CD4-positive, alpha-beta T cell treated with Interleukin-6 for 4 hours (primary cell): ENCODE results near the gene CYSRT1.
"Not testable (repeated sequence)": the region's sequence is repeated elsewhere in the genome, so short reads cannot be mapped to it uniquely, and the experiment has no call there.

Experiments
- DNase-seq: peaks from one replicate; pipeline ENCODE4 v3.0.0-alpha.2; 2020; ENCODE audit warnings: mixed read lengths

CYSRT1 gene

GRCh38 chr9:137253717-137254623 is 29.0 kb downstream of the CYSRT1 start:
- no peak for DNase-seq

- peak; percentile 96 for DNase-seq
These were observed 29.9 kb downstream of the CYSRT1 start, which contains the start of gene NELFB for GRCh38 chr9:137254624-137255447. TSS of gene NELFB (plus strand) at chr9:137255327.

GRCh38 chr9:137255448-137256114 is 30.6 kb downstream of the CYSRT1 start:
- DNase-seq: peak; percentile 48

- no peak for DNase-seq
These were observed 31.4 kb downstream of the CYSRT1 start for GRCh38 chr9:137256362-137256761.

DNA sequence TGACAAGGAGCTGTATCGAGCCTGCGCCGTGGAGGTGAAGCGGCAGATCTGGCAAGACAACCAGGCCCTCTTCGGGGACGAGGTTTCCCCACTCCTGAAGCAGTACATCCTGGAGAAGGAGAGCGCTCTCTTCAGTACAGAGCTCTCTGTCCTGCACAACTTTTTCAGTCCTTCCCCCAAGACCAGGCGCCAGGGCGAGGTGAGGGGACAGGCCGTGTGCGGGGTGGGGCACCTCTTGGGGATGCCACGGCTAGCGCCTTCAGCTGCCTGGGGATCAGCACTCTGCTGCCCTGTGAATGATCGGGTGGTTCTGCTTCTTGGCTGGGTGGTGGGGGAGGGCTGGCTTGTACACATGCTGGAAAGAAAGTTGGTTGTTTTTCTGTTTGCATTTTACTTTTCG is 31.9 kb downstream of the CYSRT1 start:
- no peak for DNase-seq

GRCh38 chr9:137262173-137262908 is 37.4 kb downstream of the CYSRT1 start:
- DNase-seq: not testable (repeated sequence)

DNA sequence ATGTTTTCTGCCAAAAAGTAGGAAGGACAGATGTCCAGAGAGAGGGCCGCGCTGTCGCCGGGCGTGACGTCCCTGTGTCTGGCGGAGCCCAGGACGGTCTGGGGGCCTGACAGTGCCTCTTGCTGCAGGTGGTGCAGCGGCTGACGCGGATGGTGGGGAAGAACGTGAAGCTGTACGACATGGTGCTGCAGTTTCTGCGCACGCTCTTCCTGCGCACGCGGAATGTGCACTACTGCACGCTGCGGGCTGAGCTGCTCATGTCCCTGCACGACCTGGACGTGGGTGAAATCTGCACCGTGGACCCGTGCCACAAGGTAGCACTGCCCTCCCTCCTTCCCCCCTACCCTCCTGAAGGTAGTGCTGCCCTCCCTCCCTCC is 37.9 kb downstream of the CYSRT1 start:
- DNase-seq: no peak

DNA sequence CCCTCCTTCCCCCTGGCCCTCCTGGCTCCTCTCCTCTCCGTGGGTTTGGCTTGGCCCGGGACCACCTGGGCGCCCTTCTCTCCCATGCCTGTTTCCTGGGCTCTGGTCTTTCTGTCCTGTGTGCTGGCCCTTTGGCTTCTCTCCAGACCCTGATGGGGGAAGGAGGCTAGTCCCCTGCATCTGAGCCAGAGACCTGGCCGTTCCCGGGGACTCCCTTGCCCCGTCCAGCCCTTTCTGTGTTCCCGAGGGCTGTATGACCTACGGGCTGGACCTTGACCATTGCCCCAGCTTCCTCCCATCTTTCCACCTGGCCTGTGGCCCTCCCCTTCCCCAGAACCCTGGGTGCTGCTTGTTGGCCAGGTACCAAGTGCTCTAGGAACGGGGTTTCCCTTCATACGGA is 38.5 kb downstream of the CYSRT1 start:
- DNase-seq: no peak

- DNase-seq: no peak
These were observed 39.1 kb downstream of the CYSRT1 start for GRCh38 chr9:137264067-137264466.

DNA sequence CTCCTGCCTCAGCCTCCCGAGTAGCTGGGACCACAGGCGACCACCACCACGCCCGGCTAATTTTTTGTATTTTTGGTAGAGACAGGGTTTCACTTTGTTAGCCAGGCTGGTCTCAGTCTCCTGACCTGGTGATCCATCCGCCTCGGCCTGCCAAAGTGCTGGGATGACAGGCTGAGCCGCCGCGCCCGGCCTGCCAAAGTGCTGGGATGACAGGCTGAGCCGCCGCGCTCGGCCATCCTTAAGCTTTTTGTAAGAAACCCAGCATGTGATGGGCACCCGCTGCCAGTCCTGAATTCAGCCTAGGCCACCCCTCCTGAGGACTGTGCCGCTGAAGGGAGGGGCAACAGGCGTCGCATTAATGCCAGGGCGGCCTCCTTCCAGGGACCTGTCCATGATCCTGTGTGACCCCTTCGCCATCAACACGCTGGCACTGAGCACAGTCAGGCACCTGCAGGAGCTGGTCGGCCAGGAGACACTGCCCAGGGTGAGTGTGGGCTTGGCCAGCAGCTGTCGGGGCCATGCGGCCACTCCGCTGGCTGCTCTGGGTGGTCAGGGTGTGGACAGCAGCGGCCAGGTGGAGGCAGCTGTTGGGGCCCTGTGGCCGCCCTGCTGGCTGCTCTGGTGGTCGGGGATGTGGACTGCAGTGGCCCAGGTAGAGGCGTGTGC is 40.7 kb downstream of the CYSRT1 start:
- no peak for DNase-seq

DNA sequence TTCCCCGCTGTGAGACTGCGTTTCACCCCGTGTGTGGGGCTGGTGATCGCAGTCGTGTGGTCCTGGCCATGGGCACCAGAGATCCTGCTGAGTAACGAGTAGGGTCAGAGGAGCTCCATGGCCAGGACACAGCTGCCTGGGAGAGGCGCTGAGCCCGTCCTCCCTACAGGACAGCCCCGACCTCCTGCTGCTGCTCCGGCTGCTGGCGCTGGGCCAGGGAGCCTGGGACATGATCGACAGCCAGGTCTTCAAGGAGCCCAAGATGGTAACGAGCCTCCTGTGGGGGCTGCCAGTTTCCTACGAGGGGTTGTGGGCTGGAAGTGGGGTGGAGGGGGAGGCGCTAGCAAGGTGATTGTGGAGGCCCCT is 41.2 kb downstream of the CYSRT1 start:
- no peak for DNase-seq

GRCh38 chr9:137266585-137267453 is 41.8 kb downstream of the CYSRT1 start:
- DNase-seq: no peak

DNA sequence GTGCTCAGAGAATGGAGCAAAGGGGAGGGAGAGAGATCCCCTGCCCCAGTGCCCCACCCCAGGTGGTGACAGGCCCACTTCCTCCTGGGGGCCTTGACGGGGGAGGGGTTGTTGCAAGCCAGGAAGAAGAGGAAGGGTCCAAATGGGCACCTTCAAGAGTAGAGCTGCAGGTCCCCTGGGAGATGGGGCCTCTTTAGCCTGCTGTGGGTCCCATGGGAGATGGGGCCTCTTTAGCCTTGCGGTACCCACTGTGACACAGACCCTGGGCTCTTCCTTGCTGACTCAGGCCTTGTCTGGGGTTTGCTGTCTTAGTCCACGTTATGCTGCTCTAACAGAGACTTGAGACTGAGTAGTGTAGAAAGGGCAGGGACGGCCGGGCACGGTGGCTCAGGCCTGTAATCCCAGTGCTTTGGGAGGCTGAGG is 43.0 kb downstream of the CYSRT1 start:
- no peak for DNase-seq

- no peak for DNase-seq
These were observed 43.7 kb downstream of the CYSRT1 start for GRCh38 chr9:137268538-137269201.

- DNase-seq: no peak
These were observed 44.3 kb downstream of the CYSRT1 start for GRCh38 chr9:137269231-137269772.

DNA sequence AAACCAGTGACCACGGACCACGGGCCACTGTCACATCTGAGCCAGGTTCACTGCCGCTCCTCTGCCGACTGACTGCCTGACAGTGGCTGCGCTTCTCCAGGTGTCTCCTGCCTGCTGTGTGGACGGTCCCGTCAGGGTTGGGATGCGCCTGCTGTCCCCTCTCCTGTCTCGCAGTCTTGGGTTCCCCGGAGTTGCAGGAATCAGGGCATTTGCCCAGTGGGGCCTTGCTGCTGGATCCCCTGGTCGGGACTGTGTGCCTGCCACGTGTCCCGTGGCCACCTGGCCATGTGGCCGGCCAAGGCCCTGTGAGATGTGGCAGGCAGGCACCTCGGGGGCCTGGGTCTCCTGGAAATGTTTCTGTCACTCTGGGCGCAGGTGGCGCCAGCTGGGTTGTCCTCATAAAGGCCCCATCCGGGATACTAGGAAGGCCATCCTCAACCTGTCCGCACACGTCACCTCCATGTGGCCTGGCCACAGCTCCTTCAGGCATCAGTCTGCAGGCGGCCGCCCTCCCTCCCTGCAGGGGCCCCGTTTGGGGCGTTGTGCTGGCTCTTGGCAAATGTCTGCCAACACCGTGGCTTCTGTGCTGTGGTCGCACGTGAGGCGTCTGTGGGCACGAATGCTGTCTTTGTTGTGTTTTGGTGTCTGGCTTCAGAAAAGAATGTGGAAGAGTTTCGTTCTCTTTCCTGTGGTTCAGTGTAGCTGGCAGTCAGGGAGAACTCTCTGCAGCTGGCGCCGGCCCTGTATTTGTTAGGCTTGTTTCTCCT is 46.1 kb downstream of the CYSRT1 start:
- DNase-seq: peak; percentile 62

GRCh38 chr9:137271696-137272076 is 46.7 kb downstream of the CYSRT1 start:
- no peak for DNase-seq

DNA sequence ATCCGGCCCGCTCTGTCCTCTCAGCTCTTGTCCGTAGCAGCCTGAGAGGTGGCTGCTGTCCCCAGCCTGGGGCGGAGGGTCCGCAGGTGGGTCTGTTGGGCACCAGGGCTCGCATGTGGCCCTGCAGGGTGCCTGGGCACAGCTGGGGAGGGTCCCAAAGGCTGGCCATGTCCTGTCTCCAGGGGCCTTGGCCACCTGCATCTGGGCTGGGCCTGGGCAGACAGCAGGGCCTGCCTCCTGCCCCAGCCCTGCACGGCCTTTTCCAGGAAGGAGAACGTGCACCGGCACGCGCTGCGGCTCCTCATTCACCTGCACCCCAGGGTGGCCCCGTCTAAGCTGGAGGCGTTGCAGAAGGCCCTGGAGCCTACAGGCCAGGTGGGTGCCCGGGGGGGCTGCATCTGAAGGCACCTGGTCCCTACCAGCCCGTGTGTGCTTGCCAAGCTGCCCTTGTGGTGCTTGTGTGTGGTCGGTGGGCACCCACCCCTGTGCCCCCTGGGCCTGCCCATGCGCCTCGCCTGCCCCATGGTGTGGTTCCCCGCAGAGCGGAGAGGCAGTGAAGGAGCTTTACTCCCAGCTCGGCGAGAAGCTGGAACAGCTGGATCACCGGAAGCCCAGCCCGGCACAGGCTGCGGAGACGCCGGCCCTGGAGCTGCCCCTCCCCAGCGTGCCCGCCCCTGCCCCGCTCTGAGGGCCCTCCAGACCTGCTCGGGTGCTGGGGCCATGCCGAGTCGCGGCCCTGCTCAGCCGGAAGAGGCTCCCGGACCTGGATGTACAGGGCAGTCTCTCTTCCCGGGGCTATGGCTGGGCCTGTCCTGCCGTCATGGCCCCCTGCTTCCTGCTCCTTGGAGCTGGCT is 47.5 kb downstream of the CYSRT1 start:
- DNase-seq: no peak
